Middle frontal gyrus (tissue), 1 donor: Measurements from ENCODE around the gene ERVFRD-1.
A peak's percentile ranks its signal among the peaks of the same experiment; 100 is the strongest.
"Not testable (repeated sequence)": the region's sequence is repeated elsewhere in the genome, so short reads cannot be mapped to it uniquely, and the experiment has no call there.

Experiments
- DNase-seq: peaks from one replicate; pipeline ENCODE4 v3.0.0-alpha.2; 2015; ENCODE audit warnings: low spot score; ENCODE audit errors: extremely low spot score

ERVFRD-1 gene

DNA sequence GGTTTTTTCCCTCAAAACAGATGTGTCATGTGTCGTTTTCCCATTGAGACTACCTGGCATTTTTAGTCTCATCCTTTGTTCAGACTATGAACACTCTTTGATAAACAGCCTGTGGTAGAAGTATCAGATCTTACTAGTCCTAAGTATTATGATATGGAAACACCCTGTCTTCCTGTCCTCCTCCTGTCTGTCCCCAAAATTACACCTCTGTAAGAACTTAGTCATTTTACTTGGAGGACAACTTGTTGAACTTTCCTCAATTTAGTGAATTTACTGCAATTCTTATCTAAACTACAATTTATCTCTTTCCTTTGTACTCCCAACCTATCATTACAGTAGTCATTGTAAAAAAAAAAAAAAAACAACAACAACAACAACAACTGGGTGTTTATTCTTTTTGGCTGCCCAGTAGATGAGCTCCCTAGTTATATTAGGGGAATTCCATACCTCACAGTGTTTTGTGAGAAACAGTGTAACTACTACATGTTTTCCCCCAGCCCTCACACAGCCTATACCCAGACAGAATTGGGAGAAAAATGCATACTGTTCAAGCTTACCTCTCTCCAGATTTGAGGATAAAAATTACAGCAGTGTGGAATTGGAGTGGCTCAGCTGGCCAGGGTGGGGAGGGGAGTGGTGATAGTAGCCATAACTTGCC is 18.5 kb upstream of the ERVFRD-1 start:
- no peak for DNase-seq

DNA sequence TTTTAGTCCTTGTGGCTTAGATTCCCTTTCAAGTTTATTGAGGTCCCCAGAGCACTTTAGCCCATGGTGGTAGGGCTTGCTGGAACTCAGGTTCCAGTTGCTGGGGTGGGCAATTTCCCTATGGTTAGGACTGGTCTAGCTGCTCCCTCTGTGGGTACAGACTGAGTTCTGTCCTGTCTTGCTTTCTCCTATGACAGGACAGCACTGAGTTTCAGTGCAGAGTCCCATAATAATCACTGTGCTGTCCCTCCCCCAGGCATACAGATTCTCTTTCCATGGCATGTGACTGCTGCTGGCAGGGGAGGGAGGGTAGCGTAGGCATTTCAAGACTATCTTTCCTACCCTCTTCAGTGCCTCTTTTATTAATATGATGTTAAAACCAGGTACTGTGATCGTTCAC is 17.1 kb upstream of the ERVFRD-1 start:
- no peak for DNase-seq

DNA sequence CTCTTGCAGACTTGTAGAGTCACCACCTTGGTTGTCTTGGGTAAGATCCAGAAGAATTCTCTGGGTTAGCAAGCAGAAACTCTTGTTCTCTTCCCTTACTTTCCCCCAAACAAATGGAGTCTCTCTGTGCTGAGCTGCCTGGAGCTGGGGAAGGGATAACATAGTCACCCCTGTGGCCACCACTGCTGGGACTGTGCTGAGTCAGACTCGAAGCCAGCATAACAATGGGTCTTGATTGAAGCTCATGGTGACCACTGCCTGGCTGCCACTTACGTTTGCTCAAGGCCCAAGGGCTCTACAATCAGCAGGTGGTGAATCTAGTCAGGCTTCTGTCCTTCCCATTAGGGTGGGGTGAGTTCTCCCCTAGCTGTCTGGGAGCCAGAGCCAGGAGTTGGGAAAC is 15.4 kb upstream of the ERVFRD-1 start:
- DNase-seq: no peak

DNA sequence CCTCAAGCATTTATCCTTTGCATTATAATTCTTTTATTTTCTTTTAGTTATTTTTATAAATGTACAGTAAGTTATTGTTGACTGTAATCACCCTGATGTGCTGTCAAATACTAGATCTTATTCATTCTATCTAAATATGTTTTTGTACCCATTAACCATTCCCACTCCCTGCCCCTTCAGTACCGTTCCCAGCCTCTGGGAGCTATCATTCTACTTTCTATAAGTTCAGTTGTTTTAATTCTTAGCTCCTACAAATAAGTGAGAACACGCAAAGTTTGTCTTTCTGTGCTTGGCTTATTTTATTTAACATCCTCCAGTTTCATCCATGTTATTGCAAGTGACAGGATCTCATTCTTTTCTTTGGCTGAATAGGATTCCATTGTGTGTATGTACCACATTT is 12.5 kb upstream of the ERVFRD-1 start:
- DNase-seq: no peak

DNA sequence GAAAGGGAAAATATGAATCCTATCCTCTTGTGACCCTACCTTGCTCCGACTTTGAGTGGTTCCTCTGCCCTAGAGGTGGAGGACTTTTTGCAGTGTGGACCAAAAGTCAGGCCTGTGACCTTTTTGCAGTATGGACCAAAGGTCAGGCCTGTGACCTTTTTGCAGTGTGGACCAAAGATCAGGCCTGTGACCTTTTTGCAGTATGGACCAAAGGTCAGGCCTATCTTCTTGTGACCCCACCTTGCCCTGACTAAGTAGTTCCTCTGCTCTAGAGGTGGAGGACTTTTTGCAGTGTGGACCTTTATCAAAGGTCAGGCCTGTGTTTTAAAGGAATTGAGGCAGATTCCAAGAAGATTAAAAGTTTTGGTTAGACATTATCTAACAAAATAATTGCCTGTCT is 10.9 kb upstream of the ERVFRD-1 start:
- no peak for DNase-seq

DNA sequence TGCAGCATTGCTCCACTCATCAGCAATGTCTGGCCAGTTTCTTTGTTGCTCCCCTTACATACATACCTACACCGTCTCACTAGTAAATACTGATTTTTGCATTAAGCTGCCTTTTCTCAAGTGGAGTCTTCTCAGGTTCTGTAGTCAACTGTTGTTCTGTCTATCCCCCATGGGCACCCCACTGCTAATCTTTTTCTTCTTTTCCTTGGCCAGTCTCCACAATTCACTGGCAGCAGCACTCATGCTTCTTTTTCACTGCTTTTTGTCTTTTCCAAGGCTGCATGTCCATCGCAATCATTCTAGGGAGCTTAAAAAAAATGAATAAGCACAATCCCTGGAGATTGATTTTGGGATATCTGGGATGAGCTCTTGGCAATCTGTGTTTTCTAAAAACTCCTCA is 10.3 kb upstream of the ERVFRD-1 start:
- no peak for DNase-seq

DNA sequence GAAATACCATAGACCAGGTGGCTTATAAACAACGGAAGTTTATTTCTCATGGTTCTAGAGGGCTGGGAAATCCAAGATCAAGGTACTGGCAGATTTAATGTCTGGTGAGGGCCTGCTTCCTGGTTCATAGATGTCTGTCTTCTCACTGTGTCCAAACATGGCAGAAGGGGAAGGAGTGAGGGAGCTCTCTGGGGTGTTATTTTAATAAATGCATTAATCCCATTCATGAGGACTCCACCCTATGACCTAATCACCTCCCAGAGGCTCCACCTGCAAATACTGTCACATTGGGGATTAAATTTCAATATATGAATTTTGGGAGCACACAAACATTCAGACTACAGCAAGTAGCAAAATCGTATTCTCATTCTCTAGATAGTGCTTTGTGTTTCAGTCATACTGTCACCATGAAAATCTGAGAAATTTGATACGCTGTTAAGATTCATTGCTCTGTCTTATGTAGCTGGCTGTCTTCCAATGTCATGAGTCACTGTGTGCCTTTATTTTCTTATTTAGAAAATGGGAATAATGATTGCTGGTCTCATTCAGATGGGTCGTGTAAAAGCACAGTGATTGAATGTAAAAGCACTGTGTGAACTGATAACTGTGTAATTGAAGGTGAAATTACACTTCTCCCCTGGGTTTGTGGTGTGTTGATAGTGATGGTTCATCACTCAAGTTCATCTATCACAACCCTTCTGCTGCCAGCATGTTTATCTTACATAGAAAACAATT is 8.9 kb upstream of the ERVFRD-1 start:
- DNase-seq: no peak

DNA sequence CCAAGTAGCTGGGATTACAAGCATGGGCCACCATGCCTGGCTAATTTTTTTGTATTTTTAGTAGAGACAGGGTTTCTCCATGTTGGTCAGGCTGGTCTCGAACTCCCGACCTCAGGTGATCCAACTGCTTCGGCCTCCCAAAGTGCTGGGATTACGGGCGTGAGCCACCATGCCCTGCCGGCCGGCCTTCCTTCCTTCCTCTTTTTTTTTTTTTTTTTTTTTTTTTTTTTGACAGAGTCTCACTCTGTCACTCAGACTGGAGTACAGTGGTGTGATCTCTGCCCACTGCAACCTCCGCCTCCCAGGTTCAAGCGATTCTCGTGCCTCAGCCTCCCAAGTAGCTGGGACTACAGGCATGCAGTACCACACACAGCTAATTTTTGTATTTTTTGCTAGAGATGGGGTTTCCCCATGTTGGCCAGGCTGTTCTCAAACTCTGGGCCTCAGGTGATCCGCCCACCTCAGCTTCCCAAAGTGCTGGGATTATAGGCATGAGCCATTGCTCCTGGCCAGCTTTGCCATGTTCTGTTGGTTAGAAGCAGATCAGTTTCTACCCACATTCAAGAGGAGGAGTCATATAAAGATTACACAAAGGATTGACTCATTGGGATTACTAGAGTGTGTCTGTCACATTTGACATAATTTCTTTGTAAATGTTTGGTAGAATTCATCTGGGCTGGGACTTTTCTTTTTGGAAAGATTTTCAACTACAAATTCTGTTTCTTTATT is 4.4 kb upstream of the ERVFRD-1 start:
- not testable (repeated sequence) for DNase-seq

DNA sequence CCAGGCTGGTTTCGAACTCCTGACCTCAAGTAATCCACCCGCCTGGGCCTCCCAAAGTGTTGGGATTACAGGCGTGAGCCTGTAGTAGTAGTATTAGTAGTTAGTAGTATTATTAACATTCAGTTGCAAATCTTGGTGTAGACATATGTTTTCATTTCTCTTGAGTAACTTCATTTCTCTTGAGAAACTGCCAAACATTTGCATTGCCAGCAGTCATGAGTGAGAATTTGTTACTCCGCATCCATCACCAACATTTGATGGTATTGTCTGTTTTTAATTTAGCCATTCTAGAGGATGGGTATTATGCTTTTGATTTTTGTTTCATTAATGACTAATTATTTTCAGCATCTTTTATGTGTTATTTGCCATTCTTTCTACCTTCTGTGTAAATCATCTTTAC is 1.5 kb upstream of the ERVFRD-1 start:
- DNase-seq: no peak

DNA sequence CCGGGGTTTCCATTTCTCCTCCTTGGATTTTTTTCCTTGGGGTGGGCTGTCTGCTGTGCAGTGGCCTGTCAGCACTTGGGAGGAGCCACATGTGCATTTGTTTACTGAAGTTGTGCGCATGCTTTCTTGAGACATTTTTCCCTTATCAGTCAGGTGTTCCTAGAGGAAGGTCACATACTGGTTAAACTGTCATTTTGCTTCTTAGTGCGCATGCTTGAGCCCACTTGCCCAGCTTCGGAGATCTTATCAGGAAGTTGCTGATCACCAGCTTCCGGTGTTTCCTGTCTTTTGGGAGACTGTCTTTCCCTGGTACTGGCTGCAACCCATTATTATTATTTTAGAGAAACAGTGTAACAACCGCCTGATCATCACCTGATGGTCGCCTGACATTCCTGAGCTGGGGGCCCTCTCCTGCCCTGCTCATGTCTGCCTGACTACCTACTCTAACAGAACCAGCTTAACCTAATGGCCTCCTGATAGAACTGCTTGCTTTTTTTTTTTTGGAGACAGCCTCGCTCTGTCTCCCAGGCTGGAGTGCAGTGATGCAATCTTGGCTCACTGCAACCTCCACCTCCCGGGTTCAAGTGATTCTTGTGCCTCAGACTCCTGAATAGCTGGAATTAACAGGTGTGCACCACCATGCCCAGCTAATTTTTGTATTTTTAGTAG is 378 bp upstream of the ERVFRD-1 start:
- no peak for DNase-seq

DNA sequence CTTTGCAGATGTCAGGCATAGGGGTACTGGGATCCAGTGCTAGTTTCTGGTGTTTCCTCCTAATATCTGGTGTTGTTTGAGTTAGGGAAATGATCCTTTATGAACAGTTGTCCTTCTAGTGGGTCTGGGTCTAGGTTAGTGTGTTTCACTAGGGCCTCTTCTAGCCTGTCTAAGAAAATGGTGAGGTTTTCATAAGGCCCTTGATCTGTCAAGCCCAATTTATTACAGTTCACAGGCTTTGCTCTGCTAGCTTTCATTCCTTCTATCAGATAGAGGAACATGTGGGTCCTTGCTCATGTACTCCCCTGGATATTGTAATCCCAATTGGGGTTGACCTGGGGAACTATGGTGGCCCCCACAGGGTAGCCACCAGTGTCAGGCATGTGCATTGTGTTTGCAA is 2.8 kb downstream of the ERVFRD-1 start:
- DNase-seq: no peak

DNA sequence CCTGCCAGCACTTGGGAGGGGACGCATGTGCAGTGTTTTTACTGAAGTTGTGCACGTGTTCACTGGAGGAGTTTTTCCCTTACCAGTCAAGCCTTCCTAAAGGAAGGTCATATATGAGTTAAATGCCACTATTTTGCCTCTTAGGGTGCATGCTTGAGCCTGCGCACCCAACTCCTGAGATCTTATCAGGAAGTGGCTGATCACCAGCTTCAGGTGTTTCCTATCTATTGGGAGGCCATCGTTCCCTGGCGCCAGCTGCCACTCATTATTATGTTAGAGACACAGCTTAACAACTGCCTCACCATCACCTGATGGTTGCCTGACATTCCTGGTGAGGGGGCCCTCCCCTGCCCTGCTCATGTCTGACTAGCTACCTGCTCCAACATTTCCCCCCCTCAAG is 8.5 kb downstream of the ERVFRD-1 start:
- no peak for DNase-seq

DNA sequence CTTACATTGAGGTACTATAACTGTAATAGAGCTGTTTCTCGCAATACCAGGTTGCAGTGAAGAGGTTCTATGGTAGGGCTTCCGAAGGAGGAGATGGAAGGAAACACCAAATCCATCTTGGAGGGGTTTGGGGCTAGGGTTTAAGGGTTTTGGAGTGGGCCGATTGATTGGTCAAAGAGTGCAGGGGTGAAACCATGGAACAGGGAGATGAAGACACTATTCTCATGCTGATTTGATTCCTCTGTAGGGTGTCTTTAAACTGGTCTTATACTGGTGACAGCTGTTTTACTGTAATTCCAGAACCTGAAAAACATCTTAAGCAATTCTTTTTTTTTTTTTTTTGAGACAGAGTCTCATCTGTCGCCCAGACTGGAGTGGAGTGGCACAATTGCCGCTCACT is 10.1 kb downstream of the ERVFRD-1 start:
- DNase-seq: no peak

DNA sequence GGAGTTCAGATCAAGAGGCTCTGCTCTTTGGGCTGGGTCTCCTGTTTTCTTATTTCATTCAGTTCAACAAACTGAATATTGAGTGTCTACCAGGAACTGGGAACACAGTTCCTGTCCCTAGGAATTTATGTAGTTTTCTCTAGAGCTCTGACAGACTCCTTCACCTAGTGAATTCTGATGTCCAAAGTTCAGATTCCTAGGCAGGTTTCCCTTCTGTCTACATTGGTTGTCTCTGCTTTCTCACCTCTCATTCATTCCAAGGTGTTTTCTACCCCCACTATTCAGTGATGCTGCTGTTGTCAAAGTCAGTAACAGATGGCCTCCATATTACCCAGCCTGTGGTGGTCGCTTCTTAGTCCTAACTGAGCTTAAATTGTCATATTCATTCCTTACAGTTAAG is 13.5 kb downstream of the ERVFRD-1 start:
- no peak for DNase-seq

DNA sequence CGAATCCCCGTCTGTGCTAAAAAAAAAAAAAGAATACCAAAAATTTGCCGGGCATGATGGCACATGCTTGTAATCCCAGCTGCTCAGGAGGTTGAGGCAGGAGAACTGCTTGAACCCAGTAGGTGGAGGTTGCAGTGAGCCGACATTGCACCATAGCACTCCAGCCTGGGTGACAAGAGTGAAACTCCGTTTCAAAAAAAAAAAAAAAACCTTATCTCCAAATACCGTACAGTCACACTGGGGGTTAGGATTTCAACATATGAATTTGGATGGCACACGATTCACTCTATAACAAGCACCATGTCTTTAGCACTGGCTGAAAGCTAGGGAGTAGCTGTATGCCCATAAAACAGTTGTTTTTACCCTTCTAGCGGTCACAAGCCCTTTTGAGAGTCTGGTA is 14.0 kb downstream of the ERVFRD-1 start:
- no peak for DNase-seq

DNA sequence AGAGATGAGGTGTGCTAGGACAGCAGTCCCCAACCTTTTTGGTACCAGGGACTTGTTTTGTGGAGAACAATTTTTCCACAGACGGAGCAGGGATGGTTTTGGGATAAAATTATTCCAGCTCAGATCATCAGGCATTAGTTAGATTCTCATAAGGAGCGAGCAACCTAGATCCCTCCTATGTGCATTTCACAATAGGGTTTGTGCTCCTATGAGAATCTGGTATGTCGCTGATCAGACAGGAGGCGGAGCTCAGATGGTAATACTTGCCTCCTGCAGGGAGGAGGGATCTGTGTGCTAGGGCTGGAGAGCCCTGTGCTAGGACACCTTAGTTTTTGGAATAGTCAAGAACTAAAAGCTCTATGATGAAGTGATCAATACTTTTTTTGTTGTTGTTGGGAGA is 15.4 kb downstream of the ERVFRD-1 start:
- no peak for DNase-seq

DNA sequence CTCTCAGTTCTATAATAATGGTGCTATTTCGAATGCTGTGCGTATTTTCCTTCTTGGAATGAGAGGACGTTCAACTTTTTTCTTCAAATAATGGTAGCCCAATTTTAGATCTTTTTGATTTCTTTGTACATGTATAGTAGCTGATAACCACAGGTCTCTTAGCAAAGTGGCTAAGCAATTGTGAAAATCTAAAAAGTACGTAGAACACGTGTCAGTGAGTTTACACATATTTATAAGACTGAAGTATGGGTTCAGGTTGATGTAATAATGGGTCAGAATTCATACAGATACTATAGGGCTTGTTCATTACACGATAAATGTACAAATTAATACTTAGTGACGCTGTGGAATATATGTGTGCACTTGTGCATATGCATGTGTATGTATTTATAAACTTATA is 16.6 kb downstream of the ERVFRD-1 start:
- no peak for DNase-seq

DNA sequence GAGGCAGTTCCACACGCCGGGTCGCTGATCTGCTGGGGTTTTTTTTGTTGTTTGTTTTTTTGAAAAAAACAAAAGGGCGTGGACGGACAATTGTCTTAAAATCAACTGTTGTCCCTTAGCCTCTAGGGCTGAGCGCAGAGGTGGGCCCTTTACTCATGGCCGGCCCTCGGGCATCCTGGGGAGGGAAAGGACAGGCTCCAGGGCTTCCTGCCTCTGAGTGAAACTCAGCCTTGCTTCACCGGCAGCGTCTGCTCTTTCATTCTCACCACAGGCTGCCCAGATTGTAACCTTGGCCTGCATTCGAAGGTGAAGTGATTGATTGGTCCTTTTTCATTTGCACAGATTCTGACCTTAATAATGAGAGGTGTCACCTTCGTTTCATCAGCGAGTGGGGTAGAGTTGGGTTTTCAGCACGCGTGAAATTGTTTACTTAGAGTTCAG is 17.1 kb downstream of the ERVFRD-1 start:
- DNase-seq: no peak

DNA sequence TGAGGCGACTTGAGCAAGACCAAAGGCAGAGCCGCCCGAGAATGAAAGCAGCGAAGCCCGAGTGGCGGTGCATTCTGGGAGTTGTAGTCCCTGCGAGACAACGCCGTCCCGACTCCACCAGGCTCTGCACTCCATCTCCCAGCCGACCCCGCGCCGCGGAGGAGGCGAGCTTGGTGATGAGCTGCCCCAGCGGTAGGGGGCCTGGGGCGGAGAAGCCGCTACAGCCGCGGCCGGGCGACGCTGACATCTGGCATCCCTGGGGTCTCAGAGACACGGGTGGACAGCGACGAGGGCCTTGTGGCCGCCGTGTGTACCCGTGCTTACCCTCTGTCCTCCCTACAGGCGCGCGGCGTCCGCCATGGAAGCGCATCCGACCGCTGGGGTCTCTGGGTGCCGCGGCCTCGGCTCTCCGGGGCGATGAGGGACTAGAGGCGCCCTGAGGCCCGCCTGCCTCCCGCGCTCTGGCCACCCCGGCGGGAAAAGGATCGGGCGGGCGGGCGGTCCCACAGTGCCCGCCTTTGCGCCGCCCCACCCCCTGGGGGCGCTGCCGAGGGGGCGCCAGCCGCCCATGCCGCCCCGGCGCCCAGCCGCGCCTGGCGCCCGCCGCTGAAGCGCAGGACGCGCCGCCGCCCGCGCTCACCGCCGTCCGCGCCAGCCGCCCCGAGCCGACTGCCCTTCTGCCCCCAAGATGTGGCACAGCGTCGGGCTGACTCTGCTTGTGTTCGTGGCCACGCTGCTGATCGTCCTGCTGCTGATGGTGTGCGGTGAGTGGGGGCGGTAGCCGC is 17.7 kb downstream of the ERVFRD-1 start, which contains the start of gene SMIM13:
Gene SMIM13, plus strand, starts transcription at position 209 of the 785 bp plus-strand sequence. Its CDS starts 480 bp downstream, at position 689.
- DNase-seq: peak; percentile 95

DNA sequence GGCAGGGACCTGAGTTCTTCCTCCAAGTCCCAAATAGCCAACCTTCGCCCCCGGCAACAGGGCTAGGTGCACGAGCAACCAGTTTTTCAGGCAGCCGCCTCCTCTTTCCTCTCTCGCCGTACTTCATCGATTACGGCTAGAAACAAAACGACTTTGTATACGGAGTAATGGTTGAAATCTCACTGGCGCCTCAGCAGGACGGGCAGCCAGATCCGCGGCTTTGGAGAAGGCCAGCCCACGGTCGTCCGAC is 18.2 kb downstream of the ERVFRD-1 start:
- DNase-seq: peak; percentile 3

DNA sequence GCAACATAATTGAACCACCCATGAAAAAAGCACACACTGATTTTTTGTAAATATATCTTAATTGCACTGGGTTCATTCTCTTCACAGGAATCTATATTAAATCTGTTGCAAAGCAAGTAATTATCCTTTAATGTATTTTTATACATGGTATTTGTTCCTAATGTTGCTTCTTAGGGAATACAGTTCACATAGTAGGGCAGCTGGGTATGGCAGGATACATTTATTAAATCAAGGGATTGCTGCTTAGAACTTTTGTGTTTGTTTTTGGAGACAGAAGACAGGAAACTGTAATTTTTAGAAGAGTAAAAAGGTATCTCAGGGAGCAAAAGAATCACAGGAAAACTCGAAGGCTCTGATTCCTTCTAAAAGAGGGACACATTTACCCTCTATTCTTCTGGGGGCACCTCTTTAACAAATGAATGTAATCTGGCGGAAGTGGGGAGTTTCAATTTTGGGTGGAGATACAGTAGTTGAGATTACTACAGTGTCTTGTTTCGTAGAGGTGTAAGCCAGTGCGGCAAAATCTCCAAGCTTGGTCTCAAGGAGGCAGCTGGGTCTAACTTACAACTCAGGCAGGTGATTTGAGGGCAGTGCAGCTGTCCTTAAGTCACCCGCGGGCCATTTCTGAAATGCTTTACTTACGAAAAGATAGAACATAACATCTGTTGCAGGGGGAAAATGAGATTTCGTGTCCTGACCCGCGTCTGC is 18.7 kb downstream of the ERVFRD-1 start:
- peak; percentile 5 for DNase-seq
